SK-N-SH treated with all-trans-retinoic acid at 6 μM for 48 hours (cell line): Measurements from ENCODE around the gene PTGIS.

Experiments
- ATAC-seq: fragments of 200-7000 bp; cut with Tn5 transposase; 3 replicates; pipeline ENCODE4 v1.9.1; 2020; ENCODE audit warnings: mild to moderate bottlenecking, moderate library complexity
- ARNTL ChIP-seq: fragments of 450-650 bp; formaldehyde crosslinking; IDR thresholded peaks from 2 replicates; pipeline ENCODE4 v1.5.0; 2020; ENCODE audit warnings: low read depth, mild to moderate bottlenecking, moderate library complexity, borderline replicate concordance
- CSDC2 ChIP-seq: fragments of 250-450 bp; sonication (Bioruptor Pico); IDR thresholded peaks from 2 replicates; pipeline ENCODE4 v1.5.0; 2020; ENCODE audit warnings: mild to moderate bottlenecking, moderate library complexity
- CSRNP3 ChIP-seq: fragments of 250-450 bp; sonication (Bioruptor Pico); IDR thresholded peaks from 2 replicates; pipeline ENCODE4 v1.5.1; 2021; ENCODE audit warnings: mild to moderate bottlenecking, moderate library complexity
- ESRRG ChIP-seq: fragments of 250-450 bp; sonication (Bioruptor Pico); IDR thresholded peaks from 2 replicates; pipeline ENCODE4 v1.6.1; 2021; ENCODE audit warnings: mild to moderate bottlenecking
- GLIS3 ChIP-seq: fragments of 250-450 bp; sonication (Bioruptor Pico); IDR thresholded peaks from 2 replicates; pipeline ENCODE4 v1.5.0; 2020; ENCODE audit warnings: mild to moderate bottlenecking, moderate library complexity
- ISL1 ChIP-seq: fragments of 250-450 bp; sonication (Bioruptor Pico); IDR thresholded peaks from 2 replicates; pipeline ENCODE4 v2.1.2; 2022; ENCODE audit warnings: mild to moderate bottlenecking, moderate library complexity
- OSR1 ChIP-seq: fragments of 250-450 bp; sonication (Bioruptor Pico); IDR thresholded peaks from 2 replicates; pipeline ENCODE4 v1.8.0; 2022; ENCODE audit warnings: moderate library complexity, mild to moderate bottlenecking, inconsistent platforms
- POU6F1 ChIP-seq: fragments of 250-450 bp; sonication (Bioruptor Pico); IDR thresholded peaks from 2 replicates; pipeline ENCODE4 v1.8.0; 2021; ENCODE audit warnings: low read depth, mild to moderate bottlenecking, moderate library complexity, borderline replicate concordance
- PPARA ChIP-seq: fragments of 250-450 bp; sonication (Bioruptor Pico); IDR thresholded peaks from 2 replicates; pipeline ENCODE4 v1.5.0; 2020; ENCODE audit warnings: mild to moderate bottlenecking, borderline replicate concordance
- RARB ChIP-seq: fragments of 250-450 bp; sonication (Bioruptor Pico); IDR thresholded peaks from 2 replicates; pipeline ENCODE4 v1.8.0; 2021; ENCODE audit warnings: mild to moderate bottlenecking, moderate library complexity
- SNAI2 ChIP-seq: fragments of 250-450 bp; sonication (Bioruptor Pico); IDR thresholded peaks from 2 replicates; pipeline ENCODE4 v1.5.0; 2020; ENCODE audit warnings: mild to moderate bottlenecking, moderate library complexity
- TCF4 ChIP-seq: fragments of 250-450 bp; sonication (Bioruptor Pico); IDR thresholded peaks from 2 replicates; pipeline ENCODE4 v1.8.0; 2021; ENCODE audit warnings: mild to moderate bottlenecking, moderate library complexity, borderline replicate concordance
- TOX ChIP-seq: fragments of 250-450 bp; sonication (Bioruptor Pico); IDR thresholded peaks from 2 replicates; pipeline ENCODE4 v1.8.0; 2021; ENCODE audit warnings: mild to moderate bottlenecking, moderate library complexity, borderline replicate concordance
- ZC3H10 ChIP-seq: fragments of 250-450 bp; sonication (Bioruptor Pico); IDR thresholded peaks from 2 replicates; pipeline ENCODE4 v1.5.1; 2021; ENCODE audit warnings: mild to moderate bottlenecking, moderate library complexity
- ZFP3 ChIP-seq: fragments of 250-450 bp; sonication (Bioruptor Pico); IDR thresholded peaks from 2 replicates; pipeline ENCODE4 v1.5.0; 2020; ENCODE audit warnings: mild to moderate bottlenecking, moderate library complexity
- ZFP30 ChIP-seq: fragments of 450-650 bp; formaldehyde crosslinking; IDR thresholded peaks from 2 replicates; pipeline ENCODE4 v1.5.0; 2022; ENCODE audit warnings: mild to moderate bottlenecking, moderate library complexity
- ZNF565 ChIP-seq: fragments of 450-650 bp; formaldehyde crosslinking; conservative IDR thresholded peaks from 2 replicates; pipeline ENCODE4 v1.5.0; 2020; ENCODE audit warnings: low read depth, mild to moderate bottlenecking, moderate library complexity
- ZNF70 ChIP-seq: fragments of 450-650 bp; formaldehyde crosslinking; IDR thresholded peaks from 2 replicates; pipeline ENCODE4 v1.5.0; 2020; ENCODE audit warnings: mild to moderate bottlenecking, moderate library complexity
- TF ChIP-seq, protein P1 (sequence below): fragments of 250-450 bp; sonication (Bioruptor Pico); IDR thresholded peaks from 2 replicates; pipeline ENCODE4 v1.8.0; 2020; ENCODE audit warnings: mild to moderate bottlenecking, moderate library complexity, borderline replicate concordance
- TF ChIP-seq, protein P2 (sequence below): fragments of 250-450 bp; sonication (Bioruptor Pico); IDR thresholded peaks from 2 replicates; pipeline ENCODE4 v1.5.0; 2020; ENCODE audit warnings: mild to moderate bottlenecking, moderate library complexity

Gene PTGIS

GRCh38 chr20:49593466-49594142 lies 25.7 kb upstream of the PTGIS start:
- no peak for TF ChIP-seq ZNF565
- TF ChIP-seq ZC3H10 (CRISPR knock-in tag) = no peak
- no peak for TF ChIP-seq ZNF70
- TF ChIP-seq, protein P1, sequence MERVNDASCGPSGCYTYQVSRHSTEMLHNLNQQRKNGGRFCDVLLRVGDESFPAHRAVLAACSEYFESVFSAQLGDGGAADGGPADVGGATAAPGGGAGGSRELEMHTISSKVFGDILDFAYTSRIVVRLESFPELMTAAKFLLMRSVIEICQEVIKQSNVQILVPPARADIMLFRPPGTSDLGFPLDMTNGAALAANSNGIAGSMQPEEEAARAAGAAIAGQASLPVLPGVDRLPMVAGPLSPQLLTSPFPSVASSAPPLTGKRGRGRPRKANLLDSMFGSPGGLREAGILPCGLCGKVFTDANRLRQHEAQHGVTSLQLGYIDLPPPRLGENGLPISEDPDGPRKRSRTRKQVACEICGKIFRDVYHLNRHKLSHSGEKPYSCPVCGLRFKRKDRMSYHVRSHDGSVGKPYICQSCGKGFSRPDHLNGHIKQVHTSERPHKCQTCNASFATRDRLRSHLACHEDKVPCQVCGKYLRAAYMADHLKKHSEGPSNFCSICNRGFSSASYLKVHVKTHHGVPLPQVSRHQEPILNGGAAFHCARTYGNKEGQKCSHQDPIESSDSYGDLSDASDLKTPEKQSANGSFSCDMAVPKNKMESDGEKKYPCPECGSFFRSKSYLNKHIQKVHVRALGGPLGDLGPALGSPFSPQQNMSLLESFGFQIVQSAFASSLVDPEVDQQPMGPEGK = no peak
- no peak for TF ChIP-seq OSR1 (CRISPR knock-in tag)
- no peak for TF ChIP-seq SNAI2 (CRISPR knock-in tag)
- TF ChIP-seq GLIS3 (CRISPR knock-in tag) = no peak
- no peak for TF ChIP-seq ISL1 (CRISPR knock-in tag)
- TF ChIP-seq ARNTL (CRISPR knock-in tag) = no peak
- TF ChIP-seq TCF4 (CRISPR knock-in tag) = no peak
- TF ChIP-seq, protein P2, sequence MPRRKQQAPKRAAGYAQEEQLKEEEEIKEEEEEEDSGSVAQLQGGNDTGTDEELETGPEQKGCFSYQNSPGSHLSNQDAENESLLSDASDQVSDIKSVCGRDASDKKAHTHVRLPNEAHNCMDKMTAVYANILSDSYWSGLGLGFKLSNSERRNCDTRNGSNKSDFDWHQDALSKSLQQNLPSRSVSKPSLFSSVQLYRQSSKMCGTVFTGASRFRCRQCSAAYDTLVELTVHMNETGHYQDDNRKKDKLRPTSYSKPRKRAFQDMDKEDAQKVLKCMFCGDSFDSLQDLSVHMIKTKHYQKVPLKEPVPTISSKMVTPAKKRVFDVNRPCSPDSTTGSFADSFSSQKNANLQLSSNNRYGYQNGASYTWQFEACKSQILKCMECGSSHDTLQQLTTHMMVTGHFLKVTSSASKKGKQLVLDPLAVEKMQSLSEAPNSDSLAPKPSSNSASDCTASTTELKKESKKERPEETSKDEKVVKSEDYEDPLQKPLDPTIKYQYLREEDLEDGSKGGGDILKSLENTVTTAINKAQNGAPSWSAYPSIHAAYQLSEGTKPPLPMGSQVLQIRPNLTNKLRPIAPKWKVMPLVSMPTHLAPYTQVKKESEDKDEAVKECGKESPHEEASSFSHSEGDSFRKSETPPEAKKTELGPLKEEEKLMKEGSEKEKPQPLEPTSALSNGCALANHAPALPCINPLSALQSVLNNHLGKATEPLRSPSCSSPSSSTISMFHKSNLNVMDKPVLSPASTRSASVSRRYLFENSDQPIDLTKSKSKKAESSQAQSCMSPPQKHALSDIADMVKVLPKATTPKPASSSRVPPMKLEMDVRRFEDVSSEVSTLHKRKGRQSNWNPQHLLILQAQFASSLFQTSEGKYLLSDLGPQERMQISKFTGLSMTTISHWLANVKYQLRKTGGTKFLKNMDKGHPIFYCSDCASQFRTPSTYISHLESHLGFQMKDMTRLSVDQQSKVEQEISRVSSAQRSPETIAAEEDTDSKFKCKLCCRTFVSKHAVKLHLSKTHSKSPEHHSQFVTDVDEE = no peak
- TF ChIP-seq RARB (CRISPR knock-in tag) = no peak
- TF ChIP-seq TOX (CRISPR knock-in tag) = no peak
- TF ChIP-seq ZFP30 (CRISPR knock-in tag) = no peak
- no peak for TF ChIP-seq ZFP3 (CRISPR knock-in tag)
- no peak for TF ChIP-seq ESRRG

GRCh38 chr20:49592120-49592519 lies 24.2 kb upstream of the PTGIS start:
- no peak for TF ChIP-seq ZNF565
- no peak for TF ChIP-seq ZFP3 (CRISPR knock-in tag)
- TF ChIP-seq CSDC2 = no peak
- TF ChIP-seq POU6F1 = no peak
- TF ChIP-seq ISL1 (CRISPR knock-in tag) = no peak
- TF ChIP-seq SNAI2 (CRISPR knock-in tag) = no peak
- no peak for TF ChIP-seq ARNTL (CRISPR knock-in tag)
- TF ChIP-seq GLIS3 (CRISPR knock-in tag) = no peak
- TF ChIP-seq, protein P2 = no peak
- TF ChIP-seq, protein P1 = no peak
- TF ChIP-seq ZFP30 (CRISPR knock-in tag) = no peak
- no peak for TF ChIP-seq PPARA (CRISPR knock-in tag)
- TF ChIP-seq ESRRG = no peak
- TF ChIP-seq CSRNP3 = no peak
- no peak for ATAC-seq

More at GRCh38 chr20:49593466-49594142, 25.7 kb upstream of the PTGIS start:
- peak; percentile 25 for ATAC-seq
